Thyroid gland (tissue), 4 donors: Measurements from ENCODE around the gene DCTN5. TPM values are rescaled to one million over a fixed set of nuclear protein-coding genes. Genes with fewer than 3 reads are reported as not detected.

Experiments used
- DNase-seq, 2 donors: peaks; one replicate each; pipeline ENCODE4 v3.0.0-alpha.2; 2019
- H3K27ac ChIP-seq, 3 donors: fragments of 200-600 bp; sonication (generic); 1 replicate in 2 of 3; 2 replicates in 1 of 3; pipeline ENCODE4 v1.5.1; 2016 to 2019; ENCODE audit warnings: mild to moderate bottlenecking in 1 of 3, moderate library complexity in 1 of 3
- H3K27me3 ChIP-seq: fragments of 200-600 bp; sonication (generic); one replicate; pipeline ENCODE4 v1.5.1; 2019
- H3K36me3 ChIP-seq, 2 donors: fragments of 200-600 bp; sonication (generic); one replicate each; pipeline ENCODE4 v1.5.1; 2016 to 2019
- H3K4me1 ChIP-seq, 2 donors: fragments of 200-600 bp; sonication (generic); one replicate each; pipeline ENCODE4 v1.5.1; 2017 to 2019
- H3K4me3 ChIP-seq, 3 donors: fragments of 200-600 bp; sonication (generic); replicated peaks in 1 of 3; 1 replicate in 2 of 3; 2 replicates in 1 of 3; pipeline ENCODE4 v1.5.1; 2016; ENCODE audit warnings: mild to moderate bottlenecking in 1 of 3
- H3K9me3 ChIP-seq: fragments of 200-600 bp; sonication (generic); one replicate; pipeline ENCODE4 v1.5.1; 2017
- CTCF ChIP-seq, 6 experiments: fragments of 200-600 bp in 3 of 6; fragments of 450-650 bp in 3 of 6; sonication (generic) in 3 of 6; IDR thresholded peaks; one replicate each; pipeline ENCODE4 v1.5.1; 2016 to 2019; ENCODE audit warnings: antibody characterized with exemption in 6 of 6, mild to moderate bottlenecking in 2 of 6, inconsistent platforms in 1 of 6, moderate library complexity in 1 of 6
- POLR2A ChIP-seq, 2 donors: fragments of 450-650 bp; IDR thresholded peaks; one replicate each; pipeline ENCODE4 v1.6.1; 2017; ENCODE audit warnings: antibody characterized with exemption in 2 of 2, mild to moderate bottlenecking in 2 of 2, moderate library complexity in 1 of 2
- WGBS, 2 donors: methylation state at CpG; one replicate each; pipeline ENCODE4 v1.1.5; 2017; 5-methylcytosine and 5-hydroxymethylcytosine counted together
- intact Hi-C: fragments of 100-400 bp; cut with DNase I; formaldehyde crosslinking; loops from one replicate; pipeline ENCODE4 v1.15.1; 2023
- total RNA-seq, 4 donors: library from RNA; depleted of rRNA; stranded (reverse); fragments of >200 nt; gene quantifications; one replicate each; pipeline ENCODE4 v1.2.3, GENCODE V29; 2016

DCTN5 gene
- total RNA-seq, result 10 to 100 TPM; 24.1 to 51.1 (median 47.6) TPM

- peak within 1 kb of the TSS; percentile 63 to 88 (median 80) for H3K4me3 ChIP-seq
- intact Hi-C loops, result loop anchor here (10.0 kb wide), 1 partner anchor 76 kb away; no protein-coding TSS in a partner anchor
These were observed at the start of gene DCTN5, which contains the start of gene PALB2 for GRCh38 chr16:23640931-23641765. Gene DCTN5, plus strand, starts transcription at chr16:23641466. Its CDS starts 77 bp downstream, at chr16:23641543. Gene PALB2, minus strand, starts transcription at chr16:23641310. Its CDS starts 153 bp downstream, at chr16:23641157.

GRCh38 chr16:23594186-23594585, 47.1 kb upstream of the DCTN5 start:
- TF ChIP-seq CTCF (IDR thresholded peaks at IDR 0.05), result no peak
- TF ChIP-seq POLR2A (IDR thresholded peaks at IDR 0.05), result no peak

More at GRCh38 chr16:23640931-23641765, at the start of gene DCTN5, which contains the start of gene PALB2:
- no peaks in the 10 kb centered on the region for H3K27me3 ChIP-seq
- peak within 1 kb of the TSS; percentile 48 to 71 (median 56) for H3K27ac ChIP-seq
- 1% methylated on average over 20 to 32 of the region's 64 CpGs for WGBS, 2 donors
- peaks cover 17 to 19% of the 10 kb centered on the region in 2 donors for H3K36me3 ChIP-seq
- TF ChIP-seq POLR2A (IDR thresholded peaks at IDR 0.05) (peak in 1 of 2 donors; percentile 61), CTCF (IDR thresholded peaks at IDR 0.05) (peak in 1 of 6 experiments; percentile 13)
- no peaks in the 10 kb centered on the region for H3K9me3 ChIP-seq
- H3K4me1 ChIP-seq, result peaks cover 14 to 15% of the 10 kb centered on the region in 2 donors
- DNase-seq, result peak; percentile 92 to 94

GRCh38 chr16:23595246-23595950, 45.9 kb upstream of the DCTN5 start:
- no peak for DNase-seq
- peak overlapping the region; percentile 66 to 100 (median 69) for H3K4me3 ChIP-seq
- peak overlapping the region; percentile 28 to 67 (median 67) for H3K27ac ChIP-seq
- WGBS, 2 donors, result 22 to 32% methylated on average over 23 to 29 of the region's 34 CpGs
- intact Hi-C loops, result no loop called here
- peaks cover 8 to 14% of the 10 kb centered on the region in 2 donors for H3K4me1 ChIP-seq
- TF ChIP-seq CTCF (IDR thresholded peaks at IDR 0.05), result no peak
- no peak for TF ChIP-seq POLR2A (IDR thresholded peaks at IDR 0.05)
- no peaks in the 10 kb centered on the region for H3K9me3 ChIP-seq
- H3K36me3 ChIP-seq, result peaks cover 0 to 12% of the 10 kb centered on the region in 2 donors
- no peaks in the 10 kb centered on the region for H3K27me3 ChIP-seq

More at GRCh38 chr16:23594186-23594585, 47.1 kb upstream of the DCTN5 start:
- intact Hi-C loops, result loop anchor here (5.0 kb wide), 1 partner anchor 37 kb away; the partner anchor contains the start of genes EARS2 and UBFD1
- no peak overlapping the region for H3K4me3 ChIP-seq
- H3K9me3 ChIP-seq, result no peaks in the 10 kb centered on the region
- no peak for DNase-seq
- peaks cover 8 to 14% of the 10 kb centered on the region in 2 donors for H3K4me1 ChIP-seq
- no peak overlapping the region for H3K27ac ChIP-seq
- H3K36me3 ChIP-seq, result peaks cover 4 to 17% of the 10 kb centered on the region in 2 donors
- H3K27me3 ChIP-seq, result no peaks in the 10 kb centered on the region
- 88 to 92% methylated on average over 12 of the region's 12 CpGs for WGBS, 2 donors

- TF ChIP-seq POLR2A (IDR thresholded peaks at IDR 0.05) (peak in 1 of 2 donors; percentile 37), CTCF (IDR thresholded peaks at IDR 0.05) (peak; percentile 72 to 100 (median 99))
- H3K4me3 ChIP-seq, result peak within 1 kb of the TSS; percentile 66 to 100 (median 69)
- H3K27ac ChIP-seq, result peak within 1 kb of the TSS; percentile 28 to 67 (median 67)
- no peaks in the 10 kb centered on the region for H3K9me3 ChIP-seq
- H3K36me3 ChIP-seq, result peaks cover 0 to 7% of the 10 kb centered on the region in 2 donors
- intact Hi-C loops, result no loop called here
- H3K4me1 ChIP-seq, result peaks cover 8 to 14% of the 10 kb centered on the region in 2 donors
- no peaks in the 10 kb centered on the region for H3K27me3 ChIP-seq
- DNase-seq, result peak; percentile 88 to 90
- 7 to 8% methylated on average over 12 to 19 of the region's 67 CpGs for WGBS, 2 donors
These were observed 45.1 kb upstream of the DCTN5 start, which contains the start of gene NDUFAB1 for GRCh38 chr16:23595951-23596720. Gene NDUFAB1, minus strand, starts transcription at chr16:23596316. Its CDS starts 26 bp downstream, at chr16:23596290.
